ENCODE data around the gene FAM161A.

GRCh38 chr2:61888267-61889055, 34.6 kb upstream of the FAM161A start, which contains the start of gene CCT4:
- TF ChIP-seq CTCF (IDR thresholded peaks at IDR 0.05) (no peak), SIN3A (IDR thresholded peaks at IDR 0.05; ENCODE audit: borderline replicate concordance, insufficient read depth, low read depth, low read length) (0 out of 2 replicates have a peak, but pooled peaks have one; percentile 93), REST (IDR thresholded peaks at IDR 0.05; ENCODE audit: insufficient read depth in 1 of 2, low read depth in 2 of 2, low read length in 1 of 2) (0 out of 4 replicates have a peak, but pooled peaks have one; percentile 4 to 47), TCF7L2 (IDR thresholded peaks at IDR 0.05; ENCODE audit: low read depth, low read length) (no peak; the same call in 1 of the 2 replicates), POLR2AphosphoS5 (IDR thresholded peaks at IDR 0.05; ENCODE audit: low read depth, low read length) (peak; percentile 99)
